Measurements from ENCODE around the gene CAMTA1.

CAMTA1 gene

GRCh38 chr1:7745783-7746182 lies 960.5 kb downstream of the CAMTA1 start:
- no peak overlapping the region; the same call in 1 of the 2 replicates for H3K27ac ChIP-seq
- POLR2A ChIA-PET (ENCODE audit: low non-redundant PET), result no interaction called here
- TF ChIP-seq, protein P1, sequence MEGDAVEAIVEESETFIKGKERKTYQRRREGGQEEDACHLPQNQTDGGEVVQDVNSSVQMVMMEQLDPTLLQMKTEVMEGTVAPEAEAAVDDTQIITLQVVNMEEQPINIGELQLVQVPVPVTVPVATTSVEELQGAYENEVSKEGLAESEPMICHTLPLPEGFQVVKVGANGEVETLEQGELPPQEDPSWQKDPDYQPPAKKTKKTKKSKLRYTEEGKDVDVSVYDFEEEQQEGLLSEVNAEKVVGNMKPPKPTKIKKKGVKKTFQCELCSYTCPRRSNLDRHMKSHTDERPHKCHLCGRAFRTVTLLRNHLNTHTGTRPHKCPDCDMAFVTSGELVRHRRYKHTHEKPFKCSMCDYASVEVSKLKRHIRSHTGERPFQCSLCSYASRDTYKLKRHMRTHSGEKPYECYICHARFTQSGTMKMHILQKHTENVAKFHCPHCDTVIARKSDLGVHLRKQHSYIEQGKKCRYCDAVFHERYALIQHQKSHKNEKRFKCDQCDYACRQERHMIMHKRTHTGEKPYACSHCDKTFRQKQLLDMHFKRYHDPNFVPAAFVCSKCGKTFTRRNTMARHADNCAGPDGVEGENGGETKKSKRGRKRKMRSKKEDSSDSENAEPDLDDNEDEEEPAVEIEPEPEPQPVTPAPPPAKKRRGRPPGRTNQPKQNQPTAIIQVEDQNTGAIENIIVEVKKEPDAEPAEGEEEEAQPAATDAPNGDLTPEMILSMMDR (conservative IDR thresholded peaks at IDR 0.05; ENCODE audit: low read depth), result no peak
- CTCF ChIA-PET, result interaction anchor here (0.5 to 11.5 kb wide), 2 partner anchors 78 to 603 kb away, joined by 8 to 289 read pairs; no protein-coding TSS in a partner anchor
- DNase-seq (ENCODE audit: low spot score), result peak; percentile 80

- H3K27ac ChIP-seq, result no peak overlapping the region
- ChIA-PET CTCF (interaction anchor here (11.5 kb wide), 1 partner anchor 80 kb away, joined by 289 read pairs; no protein-coding TSS in a partner anchor), POLR2A (ENCODE audit: low non-redundant PET) (no interaction called here)
- TF ChIP-seq, protein P1 (conservative IDR thresholded peaks at IDR 0.05; ENCODE audit: low read depth), result no peak
- no peak for DNase-seq (ENCODE audit: low spot score)
Observed at GRCh38 chr1:7747605-7748004, 962.4 kb downstream of the CAMTA1 start.

DNA sequence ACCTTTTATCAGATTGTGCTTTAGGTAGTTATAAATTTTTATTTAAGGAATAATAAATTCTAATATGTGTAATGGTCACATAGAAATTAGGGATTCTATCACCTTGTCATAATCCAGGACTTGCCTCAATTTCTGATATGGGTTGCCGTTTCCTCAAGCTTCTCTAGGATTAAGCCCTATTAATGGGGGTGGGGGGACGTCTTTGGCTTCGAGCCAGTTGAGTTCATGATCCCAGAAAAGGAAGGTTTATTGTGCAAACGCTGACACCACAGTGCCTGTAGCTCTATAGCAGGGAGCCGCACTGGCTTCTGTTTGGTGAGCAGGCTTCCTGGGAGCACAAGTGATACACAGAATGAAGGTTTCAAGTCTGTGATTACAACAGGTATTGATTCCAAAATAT lies 963.9 kb downstream of the CAMTA1 start:
- TF ChIP-seq, protein P1 (conservative IDR thresholded peaks at IDR 0.05; ENCODE audit: low read depth), result no peak
- ChIA-PET POLR2A (ENCODE audit: low non-redundant PET) (no interaction called here), CTCF (interaction anchor here (0.6 to 11.5 kb wide), 2 partner anchors 81 to 483 kb away, joined by 4 to 289 read pairs; no protein-coding TSS in a partner anchor)
- no peak overlapping the region for H3K27ac ChIP-seq
- no peak for DNase-seq (ENCODE audit: low spot score)

- POLR2A ChIA-PET (ENCODE audit: low non-redundant PET), result no interaction called here
- TF ChIP-seq, protein P1 (conservative IDR thresholded peaks at IDR 0.05; ENCODE audit: low read depth), result no peak
- CTCF ChIA-PET, result interaction anchor here (0.7 to 11.5 kb wide), 2 partner anchors 83 to 1055 kb away, joined by 4 to 289 read pairs; no protein-coding TSS in a partner anchor
- no peak for DNase-seq (ENCODE audit: low spot score)
- no peak overlapping the region for H3K27ac ChIP-seq
Observed at GRCh38 chr1:7751174-7751573, 965.9 kb downstream of the CAMTA1 start.

DNA sequence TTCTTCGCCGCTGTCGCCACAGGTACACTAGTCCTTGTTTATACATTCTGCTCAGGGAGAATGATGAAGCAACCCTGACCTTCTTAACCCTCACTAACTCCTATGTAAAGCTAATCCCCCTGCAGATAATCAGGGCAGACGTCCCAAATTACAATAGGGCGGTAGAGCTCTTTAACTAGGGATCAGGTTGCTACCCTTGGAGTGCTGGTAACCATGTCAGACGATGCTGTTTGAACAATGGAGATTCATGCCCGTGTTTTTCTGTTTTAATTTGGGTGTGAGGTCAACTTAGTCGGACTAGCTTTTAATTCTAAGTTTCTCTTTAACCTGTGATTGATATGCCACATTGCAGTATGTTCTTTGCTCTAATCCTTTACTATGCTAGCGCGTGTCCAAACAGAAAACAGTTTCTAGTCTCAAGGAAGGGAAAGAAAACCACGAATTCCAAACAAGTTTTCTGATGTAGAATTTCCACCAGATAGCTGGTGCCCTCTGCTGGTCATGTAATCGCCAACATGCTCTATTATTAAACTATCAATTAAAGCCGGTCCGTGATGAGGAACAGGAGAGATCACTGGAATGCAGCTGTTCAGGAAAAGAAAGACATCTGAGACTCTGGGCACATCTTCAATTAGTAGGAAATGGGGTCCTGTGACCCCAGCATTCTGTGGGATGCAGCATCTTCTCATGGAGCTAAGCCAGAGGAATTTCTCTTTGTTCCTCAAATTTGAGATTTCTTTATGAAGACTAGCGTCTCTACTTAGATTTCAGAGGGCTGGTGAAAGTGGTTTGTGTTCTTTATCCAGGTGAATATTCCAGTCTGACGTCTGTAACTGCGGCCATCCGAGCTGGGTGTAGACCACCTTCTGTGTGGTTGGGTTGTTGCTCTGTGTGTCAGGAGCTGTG lies 967.5 kb downstream of the CAMTA1 start:
- peak; percentile 44 for DNase-seq (ENCODE audit: low spot score)
- POLR2A ChIA-PET (ENCODE audit: low non-redundant PET), result no interaction called here
- CTCF ChIA-PET, result interaction anchor here (0.6 to 11.5 kb wide), 19 partner anchors 9 to 1048 kb away, joined by 3 to 289 read pairs (median 4); no protein-coding TSS in a partner anchor
- TF ChIP-seq, protein P1 (conservative IDR thresholded peaks at IDR 0.05; ENCODE audit: low read depth), result peak; percentile 84
- H3K27ac ChIP-seq, result no peak overlapping the region

- no peak overlapping the region for H3K27ac ChIP-seq
- TF ChIP-seq, protein P1 (conservative IDR thresholded peaks at IDR 0.05; ENCODE audit: low read depth), result no peak
- no peak for DNase-seq (ENCODE audit: low spot score)
- POLR2A ChIA-PET (ENCODE audit: low non-redundant PET), result no interaction called here
- CTCF ChIA-PET, result interaction anchor here (0.6 to 11.5 kb wide), 7 partner anchors 9 to 121 kb away, joined by 3 to 289 read pairs (median 5); no protein-coding TSS in a partner anchor
Observed at GRCh38 chr1:7753641-7754040, 968.4 kb downstream of the CAMTA1 start.
